ENCODE data around the gene CPT1A.

- no peak for TF ChIP-seq POLR2A (IDR thresholded peaks at IDR 0.05)
- TF ChIP-seq, protein P1, sequence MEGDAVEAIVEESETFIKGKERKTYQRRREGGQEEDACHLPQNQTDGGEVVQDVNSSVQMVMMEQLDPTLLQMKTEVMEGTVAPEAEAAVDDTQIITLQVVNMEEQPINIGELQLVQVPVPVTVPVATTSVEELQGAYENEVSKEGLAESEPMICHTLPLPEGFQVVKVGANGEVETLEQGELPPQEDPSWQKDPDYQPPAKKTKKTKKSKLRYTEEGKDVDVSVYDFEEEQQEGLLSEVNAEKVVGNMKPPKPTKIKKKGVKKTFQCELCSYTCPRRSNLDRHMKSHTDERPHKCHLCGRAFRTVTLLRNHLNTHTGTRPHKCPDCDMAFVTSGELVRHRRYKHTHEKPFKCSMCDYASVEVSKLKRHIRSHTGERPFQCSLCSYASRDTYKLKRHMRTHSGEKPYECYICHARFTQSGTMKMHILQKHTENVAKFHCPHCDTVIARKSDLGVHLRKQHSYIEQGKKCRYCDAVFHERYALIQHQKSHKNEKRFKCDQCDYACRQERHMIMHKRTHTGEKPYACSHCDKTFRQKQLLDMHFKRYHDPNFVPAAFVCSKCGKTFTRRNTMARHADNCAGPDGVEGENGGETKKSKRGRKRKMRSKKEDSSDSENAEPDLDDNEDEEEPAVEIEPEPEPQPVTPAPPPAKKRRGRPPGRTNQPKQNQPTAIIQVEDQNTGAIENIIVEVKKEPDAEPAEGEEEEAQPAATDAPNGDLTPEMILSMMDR (IDR thresholded peaks at IDR 0.05), result no peak
These were observed 28.8 kb upstream of the CPT1A start for GRCh38 chr11:68870470-68870869.

All from Peyer's patch (tissue), 4 donors.